ENCODE data around the gene LAMC1.

Gene LAMC1

GRCh38 chr1:183194527-183195141, 171.4 kb downstream of the LAMC1 start:
- no peak for DNase-seq (ENCODE audit: low spot score)

DNA sequence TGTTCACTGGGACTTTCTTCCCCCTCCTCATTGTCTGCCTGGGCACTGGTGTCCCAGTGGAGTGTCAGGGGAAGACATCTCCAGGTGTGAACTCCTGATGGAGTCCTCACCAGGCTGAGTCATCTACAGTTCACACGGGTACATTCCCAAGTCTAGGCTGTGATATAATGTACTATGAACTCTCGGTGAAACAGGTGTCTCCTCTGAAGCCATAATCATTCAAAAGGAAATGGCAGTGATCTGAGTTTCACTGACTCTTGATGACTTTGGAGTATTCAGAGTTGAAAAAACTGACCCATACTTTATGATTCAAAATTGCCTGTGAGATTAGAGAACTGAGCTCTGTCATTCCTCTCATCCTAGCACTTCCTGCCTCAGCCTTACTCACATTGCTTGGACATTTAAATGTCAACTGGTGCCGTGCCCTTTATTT, 171.9 kb downstream of the LAMC1 start:
- DNase-seq (ENCODE audit: low spot score), result no peak
